GM12892 (cell line): ENCODE data around the gene PGA5.

Source experiments
- DNase-seq: peaks from one replicate; pipeline ENCODE4 v3.0.0; 2011; ENCODE audit not compliant: insufficient read length
- FAIRE-seq: peaks from 2 replicates; lab custom pipeline; 2011; peaks lifted over from hg19 to GRCh38; lab: Jason Lieb, UNC
- POLR2A ChIP-seq: IDR thresholded peaks from 2 replicates; pipeline ENCODE4 v1.6.1; 2011; ENCODE audit warnings: low read depth, low read length, control low read depth
- POLR2AphosphoS5 ChIP-seq: IDR thresholded peaks from 2 replicates; pipeline ENCODE4 v1.6.1; 2011; ENCODE audit warnings: low read depth, low read length, control low read depth
- TAF1 ChIP-seq: IDR thresholded peaks from 2 replicates; pipeline ENCODE4 v1.6.1; 2011; ENCODE audit warnings: low read depth, mild to moderate bottlenecking, control low read depth, low read length, borderline replicate concordance

PGA5 gene

GRCh38 chr11:61287338-61287977, 46.5 kb downstream of the PGA5 start:
- DNase-seq = no peak
- TF ChIP-seq POLR2AphosphoS5 (no peak), POLR2A (no peak), TAF1 (no peak)
- FAIRE-seq = no peak

GRCh38 chr11:61290905-61291690, 50.1 kb downstream of the PGA5 start:
- TF ChIP-seq TAF1 (no peak), POLR2A (no peak), POLR2AphosphoS5 (no peak)
- FAIRE-seq (no peak), DNase-seq (no peak)

GRCh38 chr11:61292356-61292755, 51.4 kb downstream of the PGA5 start:
- FAIRE-seq = no peak

GRCh38 chr11:61293867-61294716, 53.1 kb downstream of the PGA5 start:
- DNase-seq = peak; percentile 57
- FAIRE-seq = peak; percentile 82
- no peak for TF ChIP-seq POLR2AphosphoS5
- TF ChIP-seq POLR2A = no peak
- TF ChIP-seq TAF1 = no peak

More at GRCh38 chr11:61292356-61292755, 51.4 kb downstream of the PGA5 start:
- DNase-seq = no peak
- TF ChIP-seq POLR2A (no peak), POLR2AphosphoS5 (no peak), TAF1 (no peak)

- peak; percentile 93 for DNase-seq
- no peak for FAIRE-seq
- TF ChIP-seq POLR2AphosphoS5 (peak; percentile 52), TAF1 (0 out of 2 replicates have a peak, but pooled peaks have one; percentile 19), POLR2A (no peak; the same call in 1 of the 2 replicates)
Measured at GRCh38 chr11:61294717-61295595, 54.0 kb downstream of the PGA5 start, which contains the start of gene VWCE. Gene VWCE, minus strand, starts transcription at chr11:61295316. Its CDS starts 279 bp downstream, at chr11:61295037.

GRCh38 chr11:61295596-61295926, 54.6 kb downstream of the PGA5 start:
- DNase-seq = no peak
- peak; percentile 5 for FAIRE-seq
- no peak for TF ChIP-seq POLR2A
- TF ChIP-seq POLR2AphosphoS5 = no peak
- TF ChIP-seq TAF1 = no peak

- TF ChIP-seq TAF1 (no peak), POLR2A (0 out of 2 replicates have a peak, but pooled peaks have one; percentile 15)
- FAIRE-seq = no peak
- DNase-seq = no peak
Measured at GRCh38 chr11:61297341-61297740, 56.4 kb downstream of the PGA5 start.

GRCh38 chr11:61297746-61298145, 56.8 kb downstream of the PGA5 start:
- DNase-seq (no peak), FAIRE-seq (no peak)
- no peak for TF ChIP-seq TAF1
- TF ChIP-seq POLR2A = no peak
- TF ChIP-seq POLR2AphosphoS5 = no peak

- FAIRE-seq (no peak), DNase-seq (no peak)
- peak; percentile 43 for TF ChIP-seq POLR2AphosphoS5
- no peak for TF ChIP-seq POLR2A
- TF ChIP-seq TAF1 = no peak
Measured at GRCh38 chr11:61298663-61299244, 57.8 kb downstream of the PGA5 start.
